ACHN (cell line): ENCODE results near the gene DLX1.
"Not testable (repeated sequence)": the region's sequence is repeated elsewhere in the genome, so short reads cannot be mapped to it uniquely, and the experiment has no call there.

Experiments used
- DNase-seq: peaks from one replicate; pipeline ENCODE4 v3.0.0-alpha.2; 2015
- in situ Hi-C: cut with HindIII; loops from 2 replicates; pipeline ENCODE4 v1.10.0; 2017; ENCODE audit warnings: low sequenced_read_pairs, low pct_ligation_motif_present, low pct_unique_long_range_greater_than_20kb

Gene DLX1

DNA sequence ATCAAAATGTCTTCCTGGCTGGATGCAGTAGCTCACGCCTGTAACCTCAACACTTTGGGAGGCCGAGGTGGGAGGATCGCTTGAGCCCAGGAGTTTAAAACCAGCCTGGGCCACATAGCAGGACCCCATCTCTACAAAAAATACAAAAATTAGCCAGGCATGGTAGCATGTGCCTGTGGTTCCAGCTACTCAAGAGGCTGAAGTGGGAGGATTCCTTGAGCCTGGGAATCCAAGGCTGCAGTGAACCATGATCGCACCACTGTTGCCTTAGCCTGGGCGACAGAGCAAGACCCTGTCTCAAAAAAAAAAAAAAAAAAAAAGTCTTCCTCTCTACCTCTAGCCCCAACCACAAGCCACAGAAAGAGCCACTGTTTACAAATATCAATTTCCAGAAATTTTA lies 25.2 kb upstream of the DLX1 start:
- in situ Hi-C loops, DNase-seq: not testable (repeated sequence)

DNA sequence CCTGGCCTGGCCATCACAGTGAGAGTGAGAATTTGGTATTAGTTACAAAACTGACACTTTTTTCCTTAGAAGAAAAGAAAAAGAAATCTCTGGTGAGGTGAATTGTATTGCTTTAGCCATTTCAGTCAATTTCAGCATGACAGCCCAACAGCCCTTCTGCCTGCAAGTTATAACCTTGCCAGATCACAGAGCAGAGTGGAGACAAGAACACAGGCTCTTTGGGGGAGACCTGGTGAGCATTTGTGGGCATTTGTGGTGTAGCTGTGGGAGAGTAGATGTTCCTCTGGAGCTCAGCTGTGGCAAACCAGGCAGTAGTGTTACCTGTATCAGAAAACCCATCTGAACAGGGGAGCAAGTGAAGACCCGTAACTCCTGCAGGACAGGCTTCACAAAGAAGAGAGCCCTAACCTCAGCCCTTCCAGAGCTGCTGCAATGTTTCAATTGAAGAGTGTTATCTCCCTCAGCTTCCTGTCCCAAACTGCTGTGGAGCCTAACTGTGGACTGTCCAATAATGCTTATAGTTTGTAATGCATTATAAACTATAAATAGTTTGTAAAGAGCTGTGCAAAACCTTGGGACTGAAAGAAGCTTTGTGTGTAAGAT lies 22.8 kb upstream of the DLX1 start:
- DNase-seq, result no peak
- in situ Hi-C loops, result no loop called here

GRCh38 chr2:172063446-172063845 lies 21.9 kb upstream of the DLX1 start:
- DNase-seq, result no peak
- in situ Hi-C loops, result no loop called here

GRCh38 chr2:172065111-172065510 lies 20.2 kb upstream of the DLX1 start:
- in situ Hi-C loops, result no loop called here
- DNase-seq, result no peak

GRCh38 chr2:172066394-172066886 lies 18.9 kb upstream of the DLX1 start:
- in situ Hi-C loops, result no loop called here
- DNase-seq, result no peak

DNA sequence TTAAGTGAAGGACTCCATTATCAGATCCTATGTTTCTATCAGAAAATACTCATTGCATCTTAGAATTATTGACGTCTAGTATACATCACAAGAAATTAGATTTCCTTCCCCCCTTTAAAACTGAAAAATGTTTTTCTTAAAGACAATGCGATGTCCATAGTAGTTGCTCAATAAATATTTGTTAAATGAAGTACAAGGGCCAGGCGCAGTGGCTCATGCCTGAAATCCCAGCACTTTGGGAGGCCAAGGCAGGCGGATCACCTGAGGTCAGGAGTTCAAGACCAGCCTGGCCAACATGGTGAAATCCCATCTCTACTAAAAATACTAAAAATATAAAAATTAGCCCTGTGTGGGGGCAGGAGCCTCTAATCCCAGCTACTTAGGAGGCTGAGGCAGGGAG lies 17.4 kb upstream of the DLX1 start:
- DNase-seq, in situ Hi-C loops: not testable (repeated sequence)

- in situ Hi-C loops, result no loop called here
- no peak for DNase-seq
These were observed 14.4 kb upstream of the DLX1 start for GRCh38 chr2:172070936-172071335.

GRCh38 chr2:172072303-172072702 lies 13.0 kb upstream of the DLX1 start:
- in situ Hi-C loops, result no loop called here
- no peak for DNase-seq

GRCh38 chr2:172072706-172073105 lies 12.6 kb upstream of the DLX1 start:
- in situ Hi-C loops, result no loop called here
- DNase-seq, result no peak

DNA sequence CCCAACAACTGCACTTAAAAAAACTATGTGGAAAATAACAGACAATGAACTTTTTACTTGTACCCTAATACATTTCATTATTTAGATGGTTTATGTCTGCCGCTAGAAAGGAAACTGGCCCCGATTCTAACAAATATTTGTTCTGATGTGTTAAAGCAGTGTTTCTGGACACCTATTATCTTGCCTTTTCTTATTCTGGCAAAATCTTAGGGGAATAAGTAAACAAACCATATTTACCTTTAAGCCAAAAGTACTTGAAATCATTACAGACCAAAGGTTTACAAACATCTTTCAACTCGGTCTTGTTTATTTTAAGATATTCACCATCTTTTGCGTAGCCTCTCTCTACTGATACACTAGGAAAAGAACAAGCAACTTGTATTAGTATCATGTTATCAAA lies 11.8 kb upstream of the DLX1 start:
- DNase-seq, result no peak
- in situ Hi-C loops, result no loop called here

DNA sequence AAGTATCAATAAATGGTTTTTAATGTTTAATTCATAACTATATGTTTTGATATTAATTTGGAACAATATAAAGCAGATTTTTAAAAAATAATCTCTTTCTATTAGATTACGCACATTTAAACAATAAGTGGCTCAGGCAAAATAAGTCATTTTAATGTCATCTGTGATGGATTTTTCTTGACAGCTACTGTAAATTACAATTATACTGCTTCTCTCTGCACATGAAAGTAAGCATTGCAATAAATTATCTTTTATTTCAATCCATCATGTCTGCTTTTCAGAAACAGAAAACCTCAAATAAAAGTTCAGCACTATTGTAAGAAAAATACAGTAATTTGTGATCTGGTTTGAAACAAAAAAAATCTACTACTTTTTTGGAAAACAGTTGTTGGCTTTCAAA lies 11.1 kb upstream of the DLX1 start:
- in situ Hi-C loops, result no loop called here
- no peak for DNase-seq

- DNase-seq, result no peak
- in situ Hi-C loops, result no loop called here
These were observed 5.9 kb upstream of the DLX1 start for GRCh38 chr2:172079416-172079815.

- in situ Hi-C loops, result no loop called here
- no peak for DNase-seq
These were observed 5.3 kb upstream of the DLX1 start for GRCh38 chr2:172079838-172080640.

- DNase-seq, result no peak
- in situ Hi-C loops, result no loop called here
These were observed 4.6 kb upstream of the DLX1 start for GRCh38 chr2:172080641-172081220.

DNA sequence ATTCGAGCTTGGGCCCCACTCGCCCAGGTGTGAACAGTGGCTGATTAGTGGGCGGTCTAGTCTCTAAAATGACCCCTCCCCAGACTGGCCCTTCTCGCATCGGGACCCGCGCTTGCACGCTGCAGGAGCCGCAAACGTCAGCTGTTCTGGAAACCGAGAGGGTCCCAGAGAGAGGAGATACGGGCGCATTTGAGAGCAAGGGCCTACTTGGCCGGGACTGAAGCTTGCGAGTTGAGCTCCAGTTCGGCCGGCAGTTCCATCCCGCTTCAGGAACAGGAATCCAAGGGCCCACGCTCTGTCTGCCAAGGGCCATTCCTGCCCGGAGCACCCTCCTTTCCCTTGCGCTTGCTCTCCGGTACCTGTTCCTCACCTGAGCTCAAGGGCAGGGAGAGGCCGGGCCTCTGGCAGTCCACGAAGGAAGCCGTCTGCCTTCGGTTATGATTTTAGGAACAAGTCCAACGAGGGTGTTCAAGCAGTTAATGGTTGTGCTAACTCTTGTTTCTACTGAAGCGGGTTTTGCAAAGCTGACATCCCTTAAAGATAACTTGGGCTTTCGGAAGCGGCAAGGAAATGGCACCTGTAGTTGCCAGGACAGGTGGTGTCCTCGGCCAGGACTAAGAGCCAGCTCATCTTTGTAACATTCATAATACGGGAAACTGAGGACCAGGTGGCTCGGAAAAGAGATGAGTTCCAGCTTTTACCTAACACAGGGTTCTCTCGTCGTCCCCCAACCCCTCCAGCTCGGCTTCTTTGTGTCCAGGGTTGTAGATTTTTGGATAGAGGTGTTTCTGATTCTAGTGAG lies 3.9 kb upstream of the DLX1 start:
- DNase-seq, result no peak
- in situ Hi-C loops, result no loop called here

DNA sequence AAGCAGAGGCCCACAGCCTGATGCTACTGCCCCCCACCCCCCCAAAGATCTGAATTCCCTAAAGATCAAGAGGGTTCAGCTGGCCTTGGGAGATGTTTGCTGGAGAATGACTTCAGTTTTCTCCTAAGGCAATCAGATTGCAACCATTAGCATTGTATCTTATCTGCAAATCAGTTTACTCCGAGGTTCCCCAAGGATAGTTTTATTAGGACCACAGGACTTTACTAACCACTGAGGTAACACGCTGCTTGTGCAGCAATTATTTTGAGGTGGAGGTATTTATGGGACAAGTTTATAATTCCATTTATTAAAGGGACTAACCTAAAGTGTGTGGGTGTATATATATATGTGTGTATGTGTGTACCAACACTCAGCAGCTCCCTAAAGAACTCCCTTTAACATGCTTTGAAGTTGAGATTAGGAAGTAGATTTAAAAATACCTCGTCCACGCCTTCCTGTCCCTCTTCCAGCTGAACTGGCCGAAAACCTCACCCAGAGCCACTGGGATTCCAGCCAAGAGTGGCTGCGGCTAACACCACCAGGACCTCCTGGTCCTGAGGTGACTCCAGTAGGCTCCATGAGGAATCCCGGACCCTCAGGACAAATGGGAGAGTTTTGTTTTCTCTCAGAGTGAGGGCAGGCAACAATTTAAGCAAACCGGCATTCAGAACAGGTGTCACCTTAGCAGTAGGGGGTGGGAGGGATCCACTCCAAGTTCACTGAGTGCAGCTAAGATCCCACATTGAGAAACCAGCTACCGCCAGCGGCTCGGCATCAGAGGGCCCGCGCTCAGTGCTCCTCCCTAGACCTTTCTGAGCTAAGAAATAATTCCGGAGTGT lies 3.0 kb upstream of the DLX1 start:
- no peak for DNase-seq
- in situ Hi-C loops, result no loop called here

DNA sequence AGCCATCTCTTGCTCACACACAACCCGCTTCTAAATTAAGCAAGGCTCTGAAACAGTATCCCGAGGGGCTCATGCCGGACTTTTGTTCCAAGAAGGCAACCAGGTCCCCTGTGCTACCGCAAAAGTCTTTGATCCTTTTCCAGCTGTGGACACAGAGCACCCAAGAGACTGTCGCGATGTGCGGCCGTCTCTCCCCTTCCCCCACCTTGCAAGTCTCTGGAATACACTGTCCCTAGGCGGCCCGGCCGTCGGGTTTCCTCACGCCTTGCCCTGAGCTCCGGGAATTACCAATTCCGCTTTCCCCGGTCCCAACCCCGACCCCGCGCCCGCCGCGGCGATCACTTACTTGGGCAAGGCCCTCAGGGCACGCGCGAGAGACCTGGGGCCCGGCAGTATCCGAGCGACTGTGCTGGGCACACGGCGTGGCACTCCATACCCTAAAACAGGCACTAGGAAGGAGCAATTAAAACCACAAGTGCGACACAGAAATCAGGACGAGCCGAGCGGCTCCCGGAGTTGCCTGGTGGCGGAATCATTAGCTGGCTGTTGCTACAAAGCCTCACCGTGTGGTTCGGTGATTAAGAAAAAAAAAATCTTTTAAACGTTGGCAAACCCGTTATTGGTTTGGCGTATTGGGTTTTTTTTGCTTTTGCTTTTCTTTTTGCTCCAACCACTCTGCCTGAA lies 2.2 kb upstream of the DLX1 start:
- in situ Hi-C loops, result no loop called here

More for the DNA sequence above, 2.2 kb upstream of the DLX1 start:
- no peak for DNase-seq
